Measurements from ENCODE around the gene CPA1.

The CPA1 gene

DNA sequence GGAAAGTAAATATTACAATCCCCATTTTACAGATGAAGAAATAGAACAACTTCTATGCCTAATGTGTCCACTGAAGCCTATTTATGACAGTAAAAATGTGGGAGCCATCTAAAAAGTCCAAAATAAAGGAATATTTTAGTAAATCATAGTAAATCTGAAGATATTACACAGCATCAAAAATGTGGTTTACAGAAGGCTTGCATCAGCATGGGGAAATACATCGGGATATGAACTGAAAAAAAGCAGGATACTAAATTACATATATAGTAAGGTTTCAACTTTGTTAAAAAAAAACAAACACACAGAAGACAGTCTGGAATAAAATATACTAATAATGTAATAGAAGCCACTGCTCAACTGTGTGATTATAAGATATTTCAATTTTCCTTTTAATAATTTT lies 20.8 kb downstream of the CPA1 start:
- TF ChIP-seq, protein P1, sequence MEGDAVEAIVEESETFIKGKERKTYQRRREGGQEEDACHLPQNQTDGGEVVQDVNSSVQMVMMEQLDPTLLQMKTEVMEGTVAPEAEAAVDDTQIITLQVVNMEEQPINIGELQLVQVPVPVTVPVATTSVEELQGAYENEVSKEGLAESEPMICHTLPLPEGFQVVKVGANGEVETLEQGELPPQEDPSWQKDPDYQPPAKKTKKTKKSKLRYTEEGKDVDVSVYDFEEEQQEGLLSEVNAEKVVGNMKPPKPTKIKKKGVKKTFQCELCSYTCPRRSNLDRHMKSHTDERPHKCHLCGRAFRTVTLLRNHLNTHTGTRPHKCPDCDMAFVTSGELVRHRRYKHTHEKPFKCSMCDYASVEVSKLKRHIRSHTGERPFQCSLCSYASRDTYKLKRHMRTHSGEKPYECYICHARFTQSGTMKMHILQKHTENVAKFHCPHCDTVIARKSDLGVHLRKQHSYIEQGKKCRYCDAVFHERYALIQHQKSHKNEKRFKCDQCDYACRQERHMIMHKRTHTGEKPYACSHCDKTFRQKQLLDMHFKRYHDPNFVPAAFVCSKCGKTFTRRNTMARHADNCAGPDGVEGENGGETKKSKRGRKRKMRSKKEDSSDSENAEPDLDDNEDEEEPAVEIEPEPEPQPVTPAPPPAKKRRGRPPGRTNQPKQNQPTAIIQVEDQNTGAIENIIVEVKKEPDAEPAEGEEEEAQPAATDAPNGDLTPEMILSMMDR (IDR thresholded peaks at IDR 0.05) = no peak
- no peaks in the 10 kb centered on the region for H3K36me3 ChIP-seq

DNA sequence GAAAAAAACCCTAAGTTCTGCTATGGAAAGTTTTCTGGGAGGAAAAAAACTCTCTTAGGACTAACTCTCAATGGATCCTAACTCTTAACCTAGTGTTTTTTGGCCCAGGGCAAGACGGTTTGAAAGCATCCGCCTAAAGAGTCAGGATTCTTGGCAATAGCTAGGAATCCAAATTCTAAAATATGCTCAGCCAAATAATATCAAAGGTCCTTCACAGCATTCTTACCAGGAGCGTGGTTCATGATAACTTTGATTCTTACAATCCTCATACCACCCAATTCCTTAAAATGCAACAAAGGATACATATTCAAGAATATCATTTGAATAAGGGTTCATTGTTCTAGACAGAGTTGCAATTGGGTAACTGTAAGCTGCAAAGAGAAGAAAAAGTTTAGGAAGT lies 21.3 kb downstream of the CPA1 start:
- H3K4me3 ChIP-seq (ENCODE audit: low read depth in 1 of 2, low read length in 1 of 2) = no peak overlapping the region
- H3K27ac ChIP-seq = no peak overlapping the region
- H3K4me1 ChIP-seq (ENCODE audit: control insufficient read depth in 1 of 2, insufficient read depth in 1 of 2, low read depth in 1 of 2, low read length in 1 of 2) = peaks cover 13 to 14% of the 10 kb centered on the region in 2 experiments
- peaks cover 6% of the 10 kb centered on the region for H3K27me3 ChIP-seq
- no peaks in the 10 kb centered on the region for H3K36me3 ChIP-seq
- TF ChIP-seq, protein P1 (IDR thresholded peaks at IDR 0.05) = no peak
- no peaks in the 10 kb centered on the region for H3K9me3 ChIP-seq

More for the DNA sequence above, 20.8 kb downstream of the CPA1 start:
- Histone ChIP-seq H3K27ac (no peak overlapping the region), H3K9me3 (no peaks in the 10 kb centered on the region), H3K4me1 (ENCODE audit: control insufficient read depth in 1 of 2, insufficient read depth in 1 of 2, low read depth in 1 of 2, low read length in 1 of 2) (peaks cover 13 to 14% of the 10 kb centered on the region in 2 experiments), H3K27me3 (peaks cover 10% of the 10 kb centered on the region), H3K4me3 (ENCODE audit: low read depth in 1 of 2, low read length in 1 of 2) (no peak overlapping the region)

DNA sequence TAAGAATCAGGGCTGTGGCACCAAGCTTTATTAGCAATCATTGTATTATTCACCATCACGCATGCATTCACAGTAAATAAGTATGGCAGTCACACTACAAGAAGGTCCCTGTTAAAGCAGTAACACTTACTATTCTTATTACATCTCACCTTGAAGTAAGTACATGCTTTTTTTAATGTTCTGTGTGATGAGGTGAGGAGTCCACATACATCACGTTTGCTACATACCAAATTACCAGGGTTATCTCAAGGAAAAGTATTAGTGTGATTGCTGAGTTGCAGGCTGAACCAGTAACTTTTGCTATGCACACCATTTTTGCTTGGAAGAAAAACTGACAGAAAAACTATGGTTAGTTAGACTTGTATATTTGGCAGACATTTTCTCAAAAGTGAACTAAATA lies 24.7 kb downstream of the CPA1 start:
- H3K27me3 ChIP-seq = no peaks in the 10 kb centered on the region
- no peaks in the 10 kb centered on the region for H3K4me1 ChIP-seq (ENCODE audit: control insufficient read depth in 1 of 2, insufficient read depth in 1 of 2, low read depth in 1 of 2, low read length in 1 of 2)
- no peaks in the 10 kb centered on the region for H3K9me3 ChIP-seq
- TF ChIP-seq, protein P1 (IDR thresholded peaks at IDR 0.05) = no peak
- no peak overlapping the region for H3K27ac ChIP-seq
- H3K4me3 ChIP-seq (ENCODE audit: low read depth in 1 of 2, low read length in 1 of 2) = no peak overlapping the region
- no peaks in the 10 kb centered on the region for H3K36me3 ChIP-seq

DNA sequence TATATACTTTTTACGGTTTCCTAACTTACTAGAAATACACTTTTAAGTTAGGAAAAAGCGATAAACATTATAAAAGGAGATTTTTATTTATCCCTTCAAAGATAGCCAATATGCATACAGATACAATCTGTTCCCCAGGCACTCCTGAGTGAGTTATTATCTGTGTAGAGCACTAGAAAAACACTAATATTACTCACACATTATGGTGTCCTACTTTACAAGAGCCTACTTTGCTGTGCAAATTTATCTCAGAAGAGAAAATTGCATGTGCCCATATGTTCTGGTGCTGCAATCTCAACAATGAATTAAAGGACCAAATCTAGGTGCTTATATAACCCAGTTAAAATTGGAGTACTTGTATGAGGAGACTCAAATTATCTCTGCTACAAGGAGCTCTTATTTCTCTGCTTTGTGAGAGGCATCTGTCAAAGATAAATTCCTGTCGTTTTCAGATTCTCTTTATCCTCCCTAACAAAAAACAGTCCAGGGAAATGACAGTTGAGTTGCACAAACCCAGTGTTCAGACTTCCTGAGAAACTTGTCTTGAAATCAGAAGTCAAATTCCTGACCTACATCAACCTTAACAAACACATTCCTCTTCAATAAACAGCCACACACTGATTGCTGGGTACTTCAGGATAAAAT lies 28.9 kb downstream of the CPA1 start:
- Histone ChIP-seq H3K27me3 (no peaks in the 10 kb centered on the region), H3K27ac (no peak overlapping the region), H3K4me3 (ENCODE audit: low read depth in 1 of 2, low read length in 1 of 2) (no peak overlapping the region), H3K9me3 (no peaks in the 10 kb centered on the region), H3K4me1 (ENCODE audit: control insufficient read depth in 1 of 2, insufficient read depth in 1 of 2, low read depth in 1 of 2, low read length in 1 of 2) (no peaks in the 10 kb centered on the region), H3K36me3 (no peaks in the 10 kb centered on the region)
- TF ChIP-seq, protein P1 (IDR thresholded peaks at IDR 0.05) = no peak

DNA sequence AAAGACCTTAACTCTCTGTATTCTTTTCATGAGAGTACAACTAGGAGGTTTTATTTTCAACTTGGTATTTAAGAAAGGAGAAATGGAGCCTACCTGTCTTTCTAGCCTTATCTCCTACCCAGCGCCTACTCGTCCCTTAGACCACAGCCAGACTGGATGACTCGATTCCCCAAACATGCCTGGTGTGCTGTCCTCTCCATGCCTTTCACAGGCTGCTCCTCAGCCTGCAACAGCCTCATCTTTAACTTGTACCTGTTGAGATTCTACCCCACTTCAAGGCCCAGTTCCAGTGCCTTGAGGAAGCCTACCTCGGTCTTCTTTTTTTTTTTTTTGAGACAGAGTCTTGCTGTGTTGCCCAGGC lies 29.4 kb downstream of the CPA1 start:
- H3K27me3 ChIP-seq = no peaks in the 10 kb centered on the region
- TF ChIP-seq, protein P1 (IDR thresholded peaks at IDR 0.05) = no peak
- no peaks in the 10 kb centered on the region for H3K9me3 ChIP-seq
- peaks cover 3 to 4% of the 10 kb centered on the region in 2 experiments for H3K4me1 ChIP-seq (ENCODE audit: control insufficient read depth in 1 of 2, insufficient read depth in 1 of 2, low read depth in 1 of 2, low read length in 1 of 2)
- no peaks in the 10 kb centered on the region for H3K36me3 ChIP-seq
- no peak overlapping the region for H3K27ac ChIP-seq
- no peak overlapping the region for H3K4me3 ChIP-seq (ENCODE audit: low read depth in 1 of 2, low read length in 1 of 2)

All from neutrophil (primary cell).